ENCODE results near the gene UCN. TPM values are rescaled to one million over a fixed set of nuclear protein-coding genes. Genes with fewer than 3 reads are reported as not detected.

Gene UCN
- total and polyA plus RNA-seq, 2 donors from 2014 or later, result 1.3 to 1.4 TPM

DNA sequence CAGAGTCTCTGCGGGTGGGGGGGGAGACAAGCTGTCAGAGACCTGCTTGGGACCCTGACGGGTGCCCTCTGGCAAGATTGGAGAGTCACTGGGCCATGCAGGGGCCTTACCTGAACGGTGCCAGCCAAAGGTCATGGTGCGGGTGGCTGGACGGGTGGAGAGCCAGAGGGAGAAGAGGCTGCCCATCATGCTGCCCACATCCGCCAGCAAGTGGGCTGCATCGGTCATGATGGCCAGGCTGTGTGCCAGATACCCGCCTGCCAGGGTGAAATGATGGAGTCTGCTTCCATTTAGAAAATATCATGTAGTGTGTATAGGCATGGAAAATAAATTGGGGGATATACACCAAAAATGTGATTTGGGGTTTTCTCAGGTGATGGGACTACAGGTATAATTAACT lies 50.2 kb downstream of the UCN start:
- Histone ChIP-seq H3K9me3 (ENCODE audit: control insufficient read depth in 2 of 3, insufficient read depth in 1 of 3, low read length in 3 of 3) (no peaks in the 10 kb centered on the region), H3K27me3 (ENCODE audit: control insufficient read depth, insufficient read depth, low read length) (peaks cover 6% of the 10 kb centered on the region), H3K9ac (ENCODE audit: low read length in 3 of 3) (no peak overlapping the region), H3K4me3 (ENCODE audit: low read length in 3 of 3) (no peak overlapping the region), H3K36me3 (ENCODE audit: control insufficient read depth in 2 of 3, insufficient read depth in 3 of 3, low read length in 3 of 3) (no peaks in the 10 kb centered on the region), H3K4me1 (ENCODE audit: control insufficient read depth in 2 of 3, insufficient read depth in 2 of 3, low read depth in 1 of 3, low read length in 3 of 3) (peaks cover 0 to 4% (median under 1%) of the 10 kb centered on the region in 3 donors), H3K27ac (ENCODE audit: low read depth in 2 of 2, low read length in 2 of 2) (no peak overlapping the region)
- FAIRE-seq (no peak), DNase-seq (no peak)
- intact Hi-C loops (cut with DNase I), result no loop called here
- TF ChIP-seq CTCF (IDR thresholded peaks at IDR 0.05; ENCODE audit: borderline replicate concordance, extremely low read depth, insufficient read depth), result no peak

Other genes with a start within 250 kb of the UCN start
- 260 TPM for gene OST4, start 236.8 kb downstream of the UCN start, total RNA-seq
- gene OST4, start 236.8 kb downstream of the UCN start, polyA plus RNA-seq (ENCODE audit: insufficient read depth, low read depth, low replicate concordance), result 718 TPM
- 75.2 TPM for gene EMILIN1, start 229.8 kb downstream of the UCN start, total RNA-seq
- 32.1 TPM for gene EMILIN1, start 229.8 kb downstream of the UCN start, polyA plus RNA-seq (ENCODE audit: insufficient read depth, low read depth, low replicate concordance)
- 18.7 TPM for gene KHK, start 221.7 kb downstream of the UCN start, total RNA-seq
- 538 TPM for gene KHK, start 221.7 kb downstream of the UCN start, polyA plus RNA-seq (ENCODE audit: insufficient read depth, low read depth, low replicate concordance)
- gene CGREF1, start 189.3 kb downstream of the UCN start, total RNA-seq, result 3.7 TPM
- gene CGREF1, start 189.3 kb downstream of the UCN start, polyA plus RNA-seq (ENCODE audit: insufficient read depth, low read depth, low replicate concordance), result 3.8 TPM
- 0.69 TPM for gene ABHD1, start 184.6 kb downstream of the UCN start, total RNA-seq
- 2.9 TPM for gene ABHD1, start 184.6 kb downstream of the UCN start, polyA plus RNA-seq (ENCODE audit: insufficient read depth, low read depth, low replicate concordance)
- 46.1 TPM for gene PREB, start 173.8 kb downstream of the UCN start, total RNA-seq
- gene PREB, start 173.8 kb downstream of the UCN start, polyA plus RNA-seq (ENCODE audit: insufficient read depth, low read depth, low replicate concordance), result 66.7 TPM
- gene PRR30, start 169.0 kb downstream of the UCN start, total RNA-seq, result not detected
- gene PRR30, start 169.0 kb downstream of the UCN start, polyA plus RNA-seq (ENCODE audit: insufficient read depth, low read depth, low replicate concordance), result not detected
- gene TCF23, start 159.4 kb downstream of the UCN start, total RNA-seq, result 0.38 TPM
- not detected for gene TCF23, start 159.4 kb downstream of the UCN start, polyA plus RNA-seq (ENCODE audit: insufficient read depth, low read depth, low replicate concordance)
- 119 TPM for gene ATRAID, start 96.4 kb downstream of the UCN start, total RNA-seq
- gene ATRAID, start 96.4 kb downstream of the UCN start, polyA plus RNA-seq (ENCODE audit: insufficient read depth, low read depth, low replicate concordance), result 279 TPM
- gene SLC5A6, start 96.2 kb downstream of the UCN start, total RNA-seq, result 27.8 TPM
- gene SLC5A6, start 96.2 kb downstream of the UCN start, polyA plus RNA-seq (ENCODE audit: insufficient read depth, low read depth, low replicate concordance), result 10.8 TPM
- 43.4 TPM for gene CAD, start 91.1 kb downstream of the UCN start, total RNA-seq
- 8.8 TPM for gene CAD, start 91.1 kb downstream of the UCN start, polyA plus RNA-seq (ENCODE audit: insufficient read depth, low read depth, low replicate concordance)
- gene SLC30A3, start 45.4 kb downstream of the UCN start, total RNA-seq, result 0.31 TPM
- not detected for gene SLC30A3, start 45.4 kb downstream of the UCN start, polyA plus RNA-seq (ENCODE audit: insufficient read depth, low read depth, low replicate concordance)
- gene DNAJC5G, start 33.0 kb downstream of the UCN start, total RNA-seq, result not detected
- gene DNAJC5G, start 33.0 kb downstream of the UCN start, polyA plus RNA-seq (ENCODE audit: insufficient read depth, low read depth, low replicate concordance), result not detected
- 0.31 TPM for gene TRIM54, start 26.0 kb downstream of the UCN start, total RNA-seq
- gene TRIM54, start 26.0 kb downstream of the UCN start, polyA plus RNA-seq (ENCODE audit: insufficient read depth, low read depth, low replicate concordance), result 2.1 TPM
- gene MPV17, start 14.7 kb upstream of the UCN start, total RNA-seq, result 66.2 TPM
- gene MPV17, start 14.7 kb upstream of the UCN start, polyA plus RNA-seq (ENCODE audit: insufficient read depth, low read depth, low replicate concordance), result 120 TPM
- 59.3 TPM for gene GTF3C2, start 48.3 kb upstream of the UCN start, total RNA-seq
- 38.3 TPM for gene GTF3C2, start 48.3 kb upstream of the UCN start, polyA plus RNA-seq (ENCODE audit: insufficient read depth, low read depth, low replicate concordance)
- gene EIF2B4, start 61.9 kb upstream of the UCN start, total RNA-seq, result 35.8 TPM
- gene EIF2B4, start 61.9 kb upstream of the UCN start, polyA plus RNA-seq (ENCODE audit: insufficient read depth, low read depth, low replicate concordance), result 49.6 TPM
- gene SNX17, start 62.2 kb upstream of the UCN start, total RNA-seq, result 98.7 TPM
- gene SNX17, start 62.2 kb upstream of the UCN start, polyA plus RNA-seq (ENCODE audit: insufficient read depth, low read depth, low replicate concordance), result 115 TPM
- gene ZNF513, start 72.3 kb upstream of the UCN start, total RNA-seq, result 23.6 TPM
- gene ZNF513, start 72.3 kb upstream of the UCN start, polyA plus RNA-seq (ENCODE audit: insufficient read depth, low read depth, low replicate concordance), result 18.8 TPM
- 60.7 TPM for gene PPM1G, start 101.1 kb upstream of the UCN start, total RNA-seq
- gene PPM1G, start 101.1 kb upstream of the UCN start, polyA plus RNA-seq (ENCODE audit: insufficient read depth, low read depth, low replicate concordance), result 50.7 TPM
- 69.5 TPM for gene NRBP1, start 120.2 kb upstream of the UCN start, total RNA-seq
- 56.5 TPM for gene NRBP1, start 120.2 kb upstream of the UCN start, polyA plus RNA-seq (ENCODE audit: insufficient read depth, low read depth, low replicate concordance)
- 32.1 TPM for gene KRTCAP3, start 133.9 kb upstream of the UCN start, total RNA-seq
- gene KRTCAP3, start 133.9 kb upstream of the UCN start, polyA plus RNA-seq (ENCODE audit: insufficient read depth, low read depth, low replicate concordance), result 17.2 TPM
- 40.3 TPM for gene IFT172, start 181.3 kb upstream of the UCN start, total RNA-seq
- 25.9 TPM for gene IFT172, start 181.3 kb upstream of the UCN start, polyA plus RNA-seq (ENCODE audit: insufficient read depth, low read depth, low replicate concordance)
- gene FNDC4, start 186.8 kb upstream of the UCN start, total RNA-seq, result 18.0 TPM
- 8.5 TPM for gene FNDC4, start 186.8 kb upstream of the UCN start, polyA plus RNA-seq (ENCODE audit: insufficient read depth, low read depth, low replicate concordance)
- 2.2 TPM for gene GCKR, start 188.4 kb upstream of the UCN start, total RNA-seq
- not detected for gene GCKR, start 188.4 kb upstream of the UCN start, polyA plus RNA-seq (ENCODE audit: insufficient read depth, low read depth, low replicate concordance)